Fibroblast of skin of right biceps (primary cell): ENCODE measurements around the gene BTBD16.

ENCODE experiments used
- DNase-seq: peaks from one replicate; pipeline ENCODE4 v3.0.0-alpha.2; 2013

The BTBD16 gene

GRCh38 chr10:122248356-122249302 is 22.5 kb upstream of the BTBD16 start:
- DNase-seq, result no peak

- DNase-seq, result no peak
These were observed 21.7 kb upstream of the BTBD16 start for GRCh38 chr10:122249303-122249850.

GRCh38 chr10:122249991-122250750 is 20.9 kb upstream of the BTBD16 start:
- DNase-seq, result no peak

GRCh38 chr10:122251459-122252255 is 19.4 kb upstream of the BTBD16 start:
- DNase-seq, result peak; percentile 18

- DNase-seq, result no peak
These were observed 18.3 kb upstream of the BTBD16 start for GRCh38 chr10:122252805-122253204.

- no peak for DNase-seq
These were observed 17.5 kb upstream of the BTBD16 start for GRCh38 chr10:122253605-122254004.

- DNase-seq, result no peak
These were observed 16.3 kb upstream of the BTBD16 start for GRCh38 chr10:122254831-122255230.

- DNase-seq, result no peak
These were observed 15.4 kb upstream of the BTBD16 start for GRCh38 chr10:122255509-122256301.

- no peak for DNase-seq
These were observed 14.1 kb upstream of the BTBD16 start for GRCh38 chr10:122257041-122257440.

GRCh38 chr10:122258136-122259074 is 12.7 kb upstream of the BTBD16 start:
- DNase-seq, result peak; percentile 46

GRCh38 chr10:122259075-122259466 is 12.0 kb upstream of the BTBD16 start:
- no peak for DNase-seq

GRCh38 chr10:122261584-122261983 is 9.5 kb upstream of the BTBD16 start:
- no peak for DNase-seq

GRCh38 chr10:122263971-122264370 is 7.1 kb upstream of the BTBD16 start:
- DNase-seq, result peak; percentile 96

GRCh38 chr10:122264436-122264835 is 6.7 kb upstream of the BTBD16 start:
- peak; percentile 43 for DNase-seq

GRCh38 chr10:122264931-122265330 is 6.2 kb upstream of the BTBD16 start:
- DNase-seq, result no peak

- DNase-seq, result no peak
These were observed 5.2 kb upstream of the BTBD16 start for GRCh38 chr10:122265896-122266295.

- DNase-seq, result peak; percentile 27
These were observed 3.0 kb upstream of the BTBD16 start for GRCh38 chr10:122267849-122268737.

GRCh38 chr10:122269059-122269687 is 1.9 kb upstream of the BTBD16 start:
- DNase-seq, result no peak

- no peak for DNase-seq
These were observed 3.0 kb downstream of the BTBD16 start for GRCh38 chr10:122273966-122274545.
